Endothelial cell (in vitro differentiated cells): ENCODE results near the gene MAML2. TPM values are rescaled to one million over a fixed set of nuclear protein-coding genes. Genes with fewer than 3 reads are reported as not detected.
"Not testable (repeated sequence)": the region's sequence is repeated elsewhere in the genome, so short reads cannot be mapped to it uniquely, and the experiment has no call there.

ENCODE experiments used
- DNase-seq: peaks from one replicate; pipeline ENCODE4 v3.0.0; 2021; ENCODE audit warnings: low spot score
- H3K27ac Mint-ChIP-seq: one replicate; pipeline ENCODE4 v1.8.0; 2021; ENCODE audit warnings: mixed read lengths, inconsistent platforms; ENCODE audit not compliant: unreplicated experiment
- H3K27me3 Mint-ChIP-seq: one replicate; pipeline ENCODE4 v1.8.0; 2021; ENCODE audit warnings: mild to moderate bottlenecking, moderate library complexity, mixed read lengths, inconsistent platforms; ENCODE audit not compliant: unreplicated experiment
- H3K36me3 Mint-ChIP-seq: one replicate; pipeline ENCODE4 v1.8.0; 2021; ENCODE audit warnings: mild to moderate bottlenecking, low read depth, mixed read lengths, inconsistent platforms; ENCODE audit not compliant: unreplicated experiment
- H3K4me1 Mint-ChIP-seq: one replicate; pipeline ENCODE4 v1.8.0; 2021; ENCODE audit warnings: mild to moderate bottlenecking, mixed read lengths, inconsistent platforms; ENCODE audit not compliant: unreplicated experiment
- H3K4me3 Mint-ChIP-seq: one replicate; pipeline ENCODE4 v1.8.0; 2021; ENCODE audit warnings: mild to moderate bottlenecking, mixed read lengths, inconsistent platforms; ENCODE audit not compliant: unreplicated experiment
- H3K9me3 Mint-ChIP-seq: one replicate; pipeline ENCODE4 v1.8.0; 2021; ENCODE audit warnings: mixed read lengths, inconsistent platforms; ENCODE audit not compliant: unreplicated experiment
- CTCF ChIP-seq: fragments of 200-600 bp; sonication (generic); IDR thresholded peaks from one replicate; pipeline ENCODE4 v1.5.0; 2021; ENCODE audit warnings: antibody characterized with exemption; ENCODE audit not compliant: unreplicated experiment
- total RNA-seq: library from RNA; stranded (reverse); fragmentation: NEBNext Ultra II Directional; extraction: Animal tissue kit (Norgen Biotek cat#: 25700); gene quantifications from one replicate; pipeline ENCODE4 v1.2.1, GENCODE V29; 2021; ENCODE audit not compliant: unreplicated experiment

The MAML2 gene
- total RNA-seq, 1 donor from 2014 or later = 6.2 TPM

DNA sequence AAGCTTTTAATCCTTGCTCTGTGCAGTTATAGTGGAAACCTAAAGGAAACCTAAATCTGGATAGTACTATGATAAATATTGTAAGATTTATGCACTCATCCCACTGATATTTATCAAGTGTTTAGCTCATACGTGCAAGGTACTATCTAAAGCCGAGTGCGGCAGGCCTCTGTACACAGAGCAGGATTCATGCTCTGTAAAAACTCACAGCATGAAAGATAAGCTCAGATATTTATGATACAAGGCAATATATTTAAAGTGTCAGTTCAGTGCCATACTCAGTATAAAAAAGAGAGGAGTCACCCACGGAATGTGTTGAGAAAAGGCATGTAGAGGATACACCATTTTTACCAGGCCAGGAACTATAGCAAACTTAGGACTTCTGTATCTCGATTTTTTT is 66.2 kb downstream of the MAML2 start:
- TF ChIP-seq CTCF = no peak
- H3K36me3 Mint-ChIP-seq = peaks cover under 1% of the 10 kb centered on the region
- no peak for DNase-seq
- H3K27me3 Mint-ChIP-seq = no peaks in the 10 kb centered on the region
- no peak overlapping the region for H3K4me3 Mint-ChIP-seq
- H3K4me1 Mint-ChIP-seq = no peaks in the 10 kb centered on the region
- no peak overlapping the region for H3K27ac Mint-ChIP-seq
- H3K9me3 Mint-ChIP-seq = no peaks in the 10 kb centered on the region

DNA sequence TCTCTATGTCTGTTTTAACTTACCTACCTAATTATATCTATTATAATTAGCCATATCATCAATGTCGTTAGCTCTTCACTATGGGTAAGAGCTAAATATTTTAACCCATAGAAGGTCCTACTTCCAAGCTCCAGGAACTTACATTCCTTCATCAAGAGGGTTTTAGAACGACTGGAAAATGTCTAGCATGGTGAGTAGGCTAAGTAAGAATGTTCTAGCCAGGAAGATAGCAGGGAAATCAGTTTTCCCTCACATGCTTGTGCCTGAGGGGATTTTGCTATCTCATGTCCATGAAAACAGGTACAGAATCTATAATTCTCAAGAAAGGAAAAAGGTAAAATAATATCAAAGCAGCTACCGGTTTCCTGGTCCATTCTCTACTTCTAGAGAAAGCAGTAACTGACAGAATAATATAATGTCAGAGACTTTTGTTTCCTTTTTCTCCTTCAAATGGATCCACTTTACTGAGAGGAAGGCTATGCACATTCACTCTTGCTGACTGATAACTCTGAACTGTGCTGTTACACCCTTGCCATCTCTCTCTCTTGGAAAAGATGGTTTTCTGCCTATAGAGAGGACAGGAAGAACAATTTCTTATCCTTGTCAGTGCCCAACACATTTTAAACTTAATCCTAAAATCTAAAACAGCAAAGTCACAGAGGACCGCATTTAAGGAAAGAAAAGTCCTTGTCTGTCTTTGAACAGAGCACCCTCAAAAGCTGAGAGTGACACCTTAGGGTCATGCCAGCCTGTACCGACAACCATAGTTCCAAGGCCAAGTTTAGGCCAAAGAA is 67.0 kb downstream of the MAML2 start:
- Mint-ChIP-seq H3K9me3 (no peaks in the 10 kb centered on the region), H3K27me3 (no peaks in the 10 kb centered on the region), H3K4me1 (no peaks in the 10 kb centered on the region), H3K27ac (no peak overlapping the region), H3K4me3 (no peak overlapping the region), H3K36me3 (peaks cover 5% of the 10 kb centered on the region)
- no peak for TF ChIP-seq CTCF
- no peak for DNase-seq

GRCh38 chr11:96273507-96273906 is 69.5 kb downstream of the MAML2 start:
- TF ChIP-seq CTCF = no peak
- DNase-seq = no peak
- H3K36me3 Mint-ChIP-seq = peaks cover 5% of the 10 kb centered on the region
- H3K27me3 Mint-ChIP-seq = no peaks in the 10 kb centered on the region
- H3K4me3 Mint-ChIP-seq = no peak overlapping the region
- H3K9me3 Mint-ChIP-seq = no peaks in the 10 kb centered on the region
- H3K27ac Mint-ChIP-seq = no peak overlapping the region
- H3K4me1 Mint-ChIP-seq = no peaks in the 10 kb centered on the region

DNA sequence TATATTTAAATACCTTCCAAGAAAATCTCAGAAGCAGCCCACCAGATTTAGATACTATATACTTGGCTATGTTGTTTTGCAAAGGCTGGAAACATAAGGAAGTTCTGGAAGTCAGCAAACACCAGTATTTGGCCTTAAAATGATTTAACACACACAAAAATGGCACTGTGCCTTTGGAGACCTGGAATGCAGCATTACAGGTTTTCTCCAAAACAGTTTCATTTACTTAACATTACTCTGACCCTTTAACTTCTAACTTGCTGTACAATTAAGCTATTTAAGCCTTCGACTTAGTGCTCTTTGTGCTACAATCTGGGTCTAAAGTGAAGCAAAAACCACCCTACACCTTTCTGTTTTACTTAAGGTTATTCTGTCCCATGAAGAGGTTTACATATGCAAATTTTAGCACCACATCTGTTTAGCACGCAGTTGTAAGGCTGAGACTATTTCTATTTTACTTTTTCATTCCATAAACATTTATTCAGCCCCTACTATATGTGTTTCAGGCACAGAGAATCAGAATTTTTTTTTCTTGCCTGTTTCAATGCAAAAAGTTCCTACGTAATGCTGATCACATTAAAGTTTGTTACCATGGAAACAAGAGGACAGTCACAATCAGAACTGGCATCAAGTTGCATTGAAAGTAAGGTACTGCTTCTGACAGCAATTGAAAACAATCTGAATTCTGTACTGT is 70.3 kb downstream of the MAML2 start:
- no peaks in the 10 kb centered on the region for H3K4me1 Mint-ChIP-seq
- peak overlapping the region; percentile 80 for H3K27ac Mint-ChIP-seq
- H3K9me3 Mint-ChIP-seq = no peaks in the 10 kb centered on the region
- H3K27me3 Mint-ChIP-seq = no peaks in the 10 kb centered on the region
- DNase-seq = no peak
- no peak for TF ChIP-seq CTCF
- peaks cover 5% of the 10 kb centered on the region for H3K36me3 Mint-ChIP-seq
- H3K4me3 Mint-ChIP-seq = no peak overlapping the region

DNA sequence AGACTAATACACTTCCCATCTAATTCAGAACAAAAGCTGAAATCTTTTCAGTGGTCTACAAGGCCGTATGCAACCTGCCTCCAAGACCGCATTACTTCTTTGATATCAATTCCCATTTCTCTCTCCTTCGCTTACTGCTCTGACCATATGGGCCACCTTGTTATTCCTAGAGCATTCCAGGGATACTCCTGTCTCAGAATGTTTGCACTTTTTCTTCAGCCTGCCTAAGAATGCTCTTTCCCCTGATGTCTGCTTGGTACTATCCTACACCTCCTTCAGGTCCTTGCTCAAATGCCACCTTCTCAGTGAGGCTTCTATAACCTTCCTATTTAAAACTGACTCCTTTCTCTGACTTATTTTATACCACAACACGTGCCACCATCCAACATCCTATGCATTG is 71.2 kb downstream of the MAML2 start:
- no peaks in the 10 kb centered on the region for H3K27me3 Mint-ChIP-seq
- no peaks in the 10 kb centered on the region for H3K9me3 Mint-ChIP-seq
- H3K4me1 Mint-ChIP-seq = no peaks in the 10 kb centered on the region
- no peak overlapping the region for H3K4me3 Mint-ChIP-seq
- peaks cover 5% of the 10 kb centered on the region for H3K36me3 Mint-ChIP-seq
- H3K27ac Mint-ChIP-seq = peak overlapping the region; percentile 37
- no peak for DNase-seq
- no peak for TF ChIP-seq CTCF

GRCh38 chr11:96271352-96271751 is 71.6 kb downstream of the MAML2 start:
- H3K27me3 Mint-ChIP-seq, H3K36me3 Mint-ChIP-seq, H3K9me3 Mint-ChIP-seq, H3K27ac Mint-ChIP-seq, H3K4me1 Mint-ChIP-seq, DNase-seq, H3K4me3 Mint-ChIP-seq: not testable (repeated sequence)

- not testable (repeated sequence) for H3K27ac Mint-ChIP-seq, H3K4me3 Mint-ChIP-seq, H3K36me3 Mint-ChIP-seq, H3K27me3 Mint-ChIP-seq, H3K4me1 Mint-ChIP-seq, DNase-seq, H3K9me3 Mint-ChIP-seq
Observed at GRCh38 chr11:96268527-96268926, 74.5 kb downstream of the MAML2 start.
